Activated gamma-delta T cell treated with anti-CD3 and anti-CD28 coated beads, Interleukin-2, amount 50 U/mL, for 16 hours (primary cell): ENCODE measurements around the gene NINJ1.

Source experiments
- DNase-seq: peaks from one replicate; pipeline ENCODE4 v3.0.0-alpha.2; 2020; ENCODE audit warnings: low read depth

Gene NINJ1

GRCh38 chr9:93132287-93132927, 1.6 kb downstream of the NINJ1 start:
- no peak for DNase-seq

- no peak for DNase-seq
Measured at GRCh38 chr9:93131599-93132286, 2.3 kb downstream of the NINJ1 start.

- DNase-seq: no peak
Measured at GRCh38 chr9:93130861-93131481, 3.1 kb downstream of the NINJ1 start.

GRCh38 chr9:93129691-93130500, 4.2 kb downstream of the NINJ1 start:
- no peak for DNase-seq

- DNase-seq: no peak
Measured at GRCh38 chr9:93129286-93129685, 4.8 kb downstream of the NINJ1 start.

GRCh38 chr9:93128715-93129224, 5.3 kb downstream of the NINJ1 start:
- no peak for DNase-seq

- DNase-seq: no peak
Measured at GRCh38 chr9:93128011-93128714, 5.9 kb downstream of the NINJ1 start.

GRCh38 chr9:93127395-93127911, 6.6 kb downstream of the NINJ1 start:
- no peak for DNase-seq

- no peak for DNase-seq
Measured at GRCh38 chr9:93126825-93127368, 7.2 kb downstream of the NINJ1 start.

GRCh38 chr9:93126151-93126781, 7.8 kb downstream of the NINJ1 start:
- no peak for DNase-seq

- no peak for DNase-seq
Measured at GRCh38 chr9:93125331-93125894, 8.6 kb downstream of the NINJ1 start.

- DNase-seq: no peak
Measured at GRCh38 chr9:93124793-93125192, 9.3 kb downstream of the NINJ1 start.

- no peak for DNase-seq
Measured at GRCh38 chr9:93123561-93124283, 10.3 kb downstream of the NINJ1 start.

- DNase-seq: no peak
Measured at GRCh38 chr9:93122721-93123221, 11.3 kb downstream of the NINJ1 start.

GRCh38 chr9:93121316-93122241, 12.5 kb downstream of the NINJ1 start:
- no peak for DNase-seq

- DNase-seq: no peak
Measured at GRCh38 chr9:93120846-93121315, 13.2 kb downstream of the NINJ1 start.

GRCh38 chr9:93119953-93120845, 13.9 kb downstream of the NINJ1 start:
- no peak for DNase-seq
